ENCODE data around the gene SPR.

SPR gene

DNA sequence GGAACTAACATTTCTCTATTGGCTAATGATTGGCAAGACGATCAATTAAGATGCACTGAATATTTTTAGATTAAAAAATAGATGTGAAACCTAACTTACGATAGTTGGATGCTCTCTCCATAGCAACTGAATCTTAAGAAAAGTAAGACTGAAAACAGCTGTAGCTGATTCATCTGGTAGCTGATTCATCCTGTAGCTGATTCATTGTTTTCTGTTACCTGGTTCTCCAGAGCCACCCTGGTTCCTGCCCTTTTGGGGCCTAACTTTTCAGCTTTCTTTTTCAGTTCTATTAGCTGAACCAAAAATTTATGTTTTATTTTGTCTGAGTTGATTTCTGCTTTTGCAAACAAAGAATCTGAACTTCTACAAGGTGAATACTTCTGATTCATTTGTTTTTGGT lies 22.7 kb upstream of the SPR start:
- Histone ChIP-seq H3K4me3 (ENCODE audit: insufficient read depth, low read length, poor library complexity, severe bottlenecking) (no peak overlapping the region), H3K27ac (ENCODE audit: low read depth, low read length) (no peak overlapping the region), H2AFZ (ENCODE audit: low read depth, low read length, severe bottlenecking) (no peak overlapping the region), H3K79me2 (ENCODE audit: insufficient read depth, low read length) (no peaks in the 10 kb centered on the region), H3K9me3 (ENCODE audit: insufficient read depth, low read length) (no peaks in the 10 kb centered on the region), H3K9ac (ENCODE audit: low read length) (no peak overlapping the region), H3K4me2 (ENCODE audit: low read depth, low read length, poor library complexity, severe bottlenecking) (no peak overlapping the region), H3K9me2 (replicated peaks; ENCODE audit: insufficient read depth, low read length) (no peaks in the 10 kb centered on the region), H3K36me3 (ENCODE audit: low read length) (no peaks in the 10 kb centered on the region), H3F3A (ENCODE audit: insufficient read depth) (no peaks in the 10 kb centered on the region), H4K20me1 (ENCODE audit: low read depth, low read length) (no peaks in the 10 kb centered on the region), H3K27me3 (ENCODE audit: low read length) (no peaks in the 10 kb centered on the region)
- TF ChIP-seq, protein P1, sequence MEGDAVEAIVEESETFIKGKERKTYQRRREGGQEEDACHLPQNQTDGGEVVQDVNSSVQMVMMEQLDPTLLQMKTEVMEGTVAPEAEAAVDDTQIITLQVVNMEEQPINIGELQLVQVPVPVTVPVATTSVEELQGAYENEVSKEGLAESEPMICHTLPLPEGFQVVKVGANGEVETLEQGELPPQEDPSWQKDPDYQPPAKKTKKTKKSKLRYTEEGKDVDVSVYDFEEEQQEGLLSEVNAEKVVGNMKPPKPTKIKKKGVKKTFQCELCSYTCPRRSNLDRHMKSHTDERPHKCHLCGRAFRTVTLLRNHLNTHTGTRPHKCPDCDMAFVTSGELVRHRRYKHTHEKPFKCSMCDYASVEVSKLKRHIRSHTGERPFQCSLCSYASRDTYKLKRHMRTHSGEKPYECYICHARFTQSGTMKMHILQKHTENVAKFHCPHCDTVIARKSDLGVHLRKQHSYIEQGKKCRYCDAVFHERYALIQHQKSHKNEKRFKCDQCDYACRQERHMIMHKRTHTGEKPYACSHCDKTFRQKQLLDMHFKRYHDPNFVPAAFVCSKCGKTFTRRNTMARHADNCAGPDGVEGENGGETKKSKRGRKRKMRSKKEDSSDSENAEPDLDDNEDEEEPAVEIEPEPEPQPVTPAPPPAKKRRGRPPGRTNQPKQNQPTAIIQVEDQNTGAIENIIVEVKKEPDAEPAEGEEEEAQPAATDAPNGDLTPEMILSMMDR (IDR thresholded peaks at IDR 0.05; ENCODE audit: insufficient read depth, low read length, poor library complexity, severe bottlenecking), result no peak
- TF ChIP-seq EZH2phosphoT487 (conservative IDR thresholded peaks at IDR 0.05; ENCODE audit: low read length), result no peak

DNA sequence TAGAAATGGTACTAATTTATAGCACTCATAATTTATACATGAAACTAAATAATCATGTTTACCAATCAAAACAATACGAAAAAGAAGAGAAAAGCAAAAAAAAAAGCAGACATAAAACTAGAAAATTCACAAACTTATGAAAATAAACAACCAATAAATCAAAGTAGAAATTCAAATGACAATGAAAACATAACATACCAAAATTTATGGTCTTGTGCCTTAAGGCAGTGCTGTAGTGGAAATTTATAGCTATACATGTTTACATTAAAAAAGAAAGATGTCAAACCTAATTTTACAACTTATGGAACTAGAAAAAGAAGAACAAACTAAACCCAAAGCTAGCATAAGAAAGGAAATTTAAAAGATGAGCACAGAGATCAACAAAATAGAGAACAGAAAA lies 16.1 kb upstream of the SPR start:
- no peaks in the 10 kb centered on the region for H4K20me1 ChIP-seq (ENCODE audit: low read depth, low read length)
- no peak overlapping the region for H2AFZ ChIP-seq (ENCODE audit: low read depth, low read length, severe bottlenecking)
- no peak overlapping the region for H3K27ac ChIP-seq (ENCODE audit: low read depth, low read length)
- H3K9ac ChIP-seq (ENCODE audit: low read length), result no peak overlapping the region
- TF ChIP-seq EZH2phosphoT487 (conservative IDR thresholded peaks at IDR 0.05; ENCODE audit: low read length), result no peak
- TF ChIP-seq, protein P1 (IDR thresholded peaks at IDR 0.05; ENCODE audit: insufficient read depth, low read length, poor library complexity, severe bottlenecking), result no peak
- no peaks in the 10 kb centered on the region for H3K36me3 ChIP-seq (ENCODE audit: low read length)
- H3K27me3 ChIP-seq (ENCODE audit: low read length), result no peaks in the 10 kb centered on the region
- H3K4me3 ChIP-seq (ENCODE audit: insufficient read depth, low read length, poor library complexity, severe bottlenecking), result no peak overlapping the region
- no peaks in the 10 kb centered on the region for H3K9me3 ChIP-seq (ENCODE audit: insufficient read depth, low read length)
- H3K4me2 ChIP-seq (ENCODE audit: low read depth, low read length, poor library complexity, severe bottlenecking), result no peak overlapping the region
- no peaks in the 10 kb centered on the region for H3F3A ChIP-seq (ENCODE audit: insufficient read depth)
- H3K79me2 ChIP-seq (ENCODE audit: insufficient read depth, low read length), result no peaks in the 10 kb centered on the region
- H3K9me2 ChIP-seq (replicated peaks; ENCODE audit: insufficient read depth, low read length), result no peaks in the 10 kb centered on the region

DNA sequence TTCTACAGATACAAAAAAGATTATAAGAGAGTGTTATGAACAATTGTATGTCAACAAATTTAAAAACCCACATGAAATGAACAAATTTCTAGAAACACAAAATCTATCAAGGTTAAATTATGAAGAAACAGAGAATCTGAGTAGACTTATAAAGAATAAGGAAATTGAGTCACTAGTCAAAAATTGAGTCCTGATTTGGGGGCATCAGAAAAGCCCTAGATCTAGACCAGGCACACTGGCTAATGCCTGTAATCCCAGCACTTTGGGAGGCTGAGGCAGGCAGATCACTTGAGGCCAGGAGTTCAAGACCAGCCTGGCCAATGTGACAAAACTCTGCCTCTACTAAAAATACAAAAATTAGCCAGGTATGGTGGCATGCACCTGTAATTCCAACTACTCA lies 15.3 kb upstream of the SPR start:
- H3K27ac ChIP-seq (ENCODE audit: low read depth, low read length), result no peak overlapping the region
- TF ChIP-seq, protein P1 (IDR thresholded peaks at IDR 0.05; ENCODE audit: insufficient read depth, low read length, poor library complexity, severe bottlenecking), result no peak
- H3K4me3 ChIP-seq (ENCODE audit: insufficient read depth, low read length, poor library complexity, severe bottlenecking), result no peak overlapping the region
- no peaks in the 10 kb centered on the region for H3K9me3 ChIP-seq (ENCODE audit: insufficient read depth, low read length)
- no peaks in the 10 kb centered on the region for H4K20me1 ChIP-seq (ENCODE audit: low read depth, low read length)
- no peaks in the 10 kb centered on the region for H3K79me2 ChIP-seq (ENCODE audit: insufficient read depth, low read length)
- H3K4me2 ChIP-seq (ENCODE audit: low read depth, low read length, poor library complexity, severe bottlenecking), result no peak overlapping the region
- H3K9me2 ChIP-seq (replicated peaks; ENCODE audit: insufficient read depth, low read length), result no peaks in the 10 kb centered on the region
- H2AFZ ChIP-seq (ENCODE audit: low read depth, low read length, severe bottlenecking), result no peak overlapping the region
- no peaks in the 10 kb centered on the region for H3F3A ChIP-seq (ENCODE audit: insufficient read depth)
- H3K36me3 ChIP-seq (ENCODE audit: low read length), result no peaks in the 10 kb centered on the region
- H3K9ac ChIP-seq (ENCODE audit: low read length), result no peak overlapping the region
- H3K27me3 ChIP-seq (ENCODE audit: low read length), result no peaks in the 10 kb centered on the region
